HepG2 (cell line): ENCODE results near the gene TUBGCP5. TPM values are rescaled to one million over a fixed set of nuclear protein-coding genes. Genes with fewer than 3 reads are reported as not detected.

Experiments
- ATF5 ChIP-seq: sonication (generic); formaldehyde crosslinking; IDR thresholded peaks from 2 replicates; pipeline ENCODE4 v1.4.0; 2020; ENCODE audit warnings: mild to moderate bottlenecking, low read depth, missing genetic modification reagents
- FOXM1 ChIP-seq: sonication (generic); formaldehyde crosslinking; IDR thresholded peaks from 2 replicates; pipeline ENCODE4 v1.5.0; 2020; ENCODE audit warnings: missing genetic modification reagents
- KAT8 ChIP-seq: IDR thresholded peaks from 2 replicates; pipeline ENCODE4 v1.6.1; 2016; ENCODE audit warnings: missing genetic modification reagents, missing compliant biosample characterization
- KDM4B ChIP-seq: sonication (generic); formaldehyde crosslinking; IDR thresholded peaks from 2 replicates; pipeline ENCODE4 v1.4.0; 2020; ENCODE audit warnings: missing genetic modification reagents
- MTA3 ChIP-seq: sonication (generic); formaldehyde crosslinking; IDR thresholded peaks from 2 replicates; pipeline ENCODE4 v1.4.0; 2020; ENCODE audit warnings: missing genetic modification reagents
- PITX1 ChIP-seq: sonication (generic); formaldehyde crosslinking; IDR thresholded peaks from 2 replicates; pipeline ENCODE4 v1.5.1; 2020; ENCODE audit warnings: mild to moderate bottlenecking, missing genetic modification reagents
- SMAD9 ChIP-seq: sonication (generic); formaldehyde crosslinking; IDR thresholded peaks from 2 replicates; pipeline ENCODE4 v1.5.1; 2020; ENCODE audit warnings: mild to moderate bottlenecking, missing genetic modification reagents
- SRSF9 ChIP-seq: fragments of 200-400 bp; formaldehyde crosslinking; IDR thresholded peaks from 2 replicates; pipeline ENCODE4 v1.6.1; 2018; ENCODE audit warnings: borderline replicate concordance, mild to moderate bottlenecking, low read depth, low read length; ENCODE audit not compliant: insufficient read depth, poor library complexity, severe bottlenecking
- TMF1 ChIP-seq: sonication (generic); formaldehyde crosslinking; IDR thresholded peaks from 2 replicates; pipeline ENCODE4 v1.8.1; 2022; ENCODE audit warnings: low read depth, missing genetic modification reagents
- XRCC5 ChIP-seq: fragments of 200-400 bp; formaldehyde crosslinking; optimal IDR thresholded peaks from 2 replicates; pipeline ENCODE3; 2017; ENCODE audit warnings: mild to moderate bottlenecking, low read length
- ZBTB20 ChIP-seq: sonication (generic); formaldehyde crosslinking; IDR thresholded peaks from 2 replicates; pipeline ENCODE4 v1.8.1; 2023; ENCODE audit warnings: missing genetic modification reagents, low read depth, mild to moderate bottlenecking, borderline replicate concordance
- ZNF451 ChIP-seq: sonication (generic); formaldehyde crosslinking; IDR thresholded peaks from 2 replicates; pipeline ENCODE4 v1.5.0; 2020; ENCODE audit warnings: mild to moderate bottlenecking, missing genetic modification reagents
- ZNF460 ChIP-seq: sonication (generic); formaldehyde crosslinking; IDR thresholded peaks from 2 replicates; pipeline ENCODE4 v1.5.1; 2020; ENCODE audit warnings: missing genetic modification reagents, mild to moderate bottlenecking, borderline replicate concordance
- ZNF543 ChIP-seq: sonication (generic); formaldehyde crosslinking; IDR thresholded peaks from 2 replicates; pipeline ENCODE4 v1.4.0; 2020; ENCODE audit warnings: mild to moderate bottlenecking, missing genetic modification reagents
- ZNF549 ChIP-seq: sonication (generic); formaldehyde crosslinking; IDR thresholded peaks from 2 replicates; pipeline ENCODE4 v1.5.0; 2020; ENCODE audit warnings: missing genetic modification reagents
- ZNF788 ChIP-seq: sonication (generic); formaldehyde crosslinking; IDR thresholded peaks from 2 replicates; pipeline ENCODE4 v1.5.0; 2020; ENCODE audit warnings: mild to moderate bottlenecking, missing genetic modification reagents, borderline replicate concordance
- polyA plus RNA-seq, 8 experiments: library from polyadenylated mRNA; depleted of rRNA in 3 of 8; stranded (reverse) in 7 of 8; unstranded in 1 of 8; fragments of >200 nt; fragmentation: Illumina TruSeq in 4 of 8; extraction: Trizol in 4 of 8; gene quantifications; 2 replicates each; pipeline versions ENCODE4 v1.2.1 to v1.2.3, GENCODE V29; 2011 to 2016; ENCODE audit warnings: low read depth in 4 of 8, missing spikeins in 1 of 8, mixed read lengths in 1 of 8; ENCODE audit not compliant: insufficient read depth in 1 of 8
- total RNA-seq, 5 experiments: library from RNA; depleted of rRNA; stranded (reverse); fragments of >200 nt; fragmentation: Illumina TruSeq; extraction: Trizol; gene quantifications; 2 replicates each; pipeline ENCODE4 v1.2.3, GENCODE V29; 2016; ENCODE audit warnings: low read depth in 1 of 5
- TF ChIP-seq, protein P1 (sequence below): sonication (generic); formaldehyde crosslinking; IDR thresholded peaks from one replicate; pipeline ENCODE4 v1.5.1; 2020; ENCODE audit warnings: mild to moderate bottlenecking, missing genetic modification reagents; ENCODE audit errors: not compliant biosample characterization
- TF ChIP-seq, protein P2 (sequence below): IDR thresholded peaks from 2 replicates; pipeline ENCODE4 v1.6.1; 2018; ENCODE audit warnings: missing genetic modification reagents

TUBGCP5 gene
- total and polyA plus RNA-seq, 2 of the 13 experiments (the other 11 are each of a cell fraction or from before 2014, with no cell fraction given), result 7.2 to 25.0 TPM

DNA sequence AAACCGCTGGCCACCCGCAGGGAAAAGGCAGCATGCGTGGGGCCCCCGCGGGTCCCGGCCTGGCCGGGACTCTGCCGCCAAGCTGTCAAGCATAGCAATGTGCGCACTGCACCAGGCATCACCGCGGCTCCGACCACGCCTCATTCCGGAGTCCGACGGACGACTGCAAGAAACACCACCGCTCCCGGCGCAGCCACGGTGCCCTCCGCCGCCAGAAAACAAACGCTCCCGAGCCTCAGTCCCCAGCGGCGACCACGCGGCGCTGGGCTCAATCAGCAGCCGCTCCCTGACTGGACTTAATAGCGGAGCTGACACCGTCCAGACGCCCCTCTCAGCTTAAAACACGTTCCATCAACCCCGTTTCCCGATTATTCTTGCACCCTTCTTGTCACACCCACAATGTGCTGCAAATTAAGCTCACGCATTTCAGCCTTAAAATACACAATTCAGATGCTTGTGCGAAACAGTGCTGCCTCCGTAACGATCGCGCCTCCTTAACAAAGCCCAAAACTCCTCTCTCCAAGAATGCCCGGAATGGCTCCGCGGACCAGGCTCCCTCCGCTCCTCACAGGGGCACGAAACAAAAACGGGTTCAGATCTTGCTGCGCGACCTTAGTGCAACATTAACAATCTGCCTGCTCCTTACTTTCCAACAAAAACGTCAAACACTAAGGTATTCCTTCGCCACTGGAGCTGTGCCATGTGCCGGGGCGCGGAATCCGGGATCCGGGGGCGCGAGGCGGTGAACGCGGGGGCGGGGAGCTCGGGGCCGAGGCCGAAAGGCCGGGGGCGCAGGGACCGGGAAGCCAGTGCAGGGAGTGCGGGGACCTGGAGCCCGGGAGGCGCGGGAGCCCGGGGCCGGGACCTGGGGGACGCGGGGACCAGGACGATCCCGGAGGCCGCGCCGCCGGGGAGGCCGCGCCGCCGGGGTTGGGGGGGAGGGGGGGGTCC is 59.9 kb downstream of the TUBGCP5 start (continued):
- TF ChIP-seq, protein P1, sequence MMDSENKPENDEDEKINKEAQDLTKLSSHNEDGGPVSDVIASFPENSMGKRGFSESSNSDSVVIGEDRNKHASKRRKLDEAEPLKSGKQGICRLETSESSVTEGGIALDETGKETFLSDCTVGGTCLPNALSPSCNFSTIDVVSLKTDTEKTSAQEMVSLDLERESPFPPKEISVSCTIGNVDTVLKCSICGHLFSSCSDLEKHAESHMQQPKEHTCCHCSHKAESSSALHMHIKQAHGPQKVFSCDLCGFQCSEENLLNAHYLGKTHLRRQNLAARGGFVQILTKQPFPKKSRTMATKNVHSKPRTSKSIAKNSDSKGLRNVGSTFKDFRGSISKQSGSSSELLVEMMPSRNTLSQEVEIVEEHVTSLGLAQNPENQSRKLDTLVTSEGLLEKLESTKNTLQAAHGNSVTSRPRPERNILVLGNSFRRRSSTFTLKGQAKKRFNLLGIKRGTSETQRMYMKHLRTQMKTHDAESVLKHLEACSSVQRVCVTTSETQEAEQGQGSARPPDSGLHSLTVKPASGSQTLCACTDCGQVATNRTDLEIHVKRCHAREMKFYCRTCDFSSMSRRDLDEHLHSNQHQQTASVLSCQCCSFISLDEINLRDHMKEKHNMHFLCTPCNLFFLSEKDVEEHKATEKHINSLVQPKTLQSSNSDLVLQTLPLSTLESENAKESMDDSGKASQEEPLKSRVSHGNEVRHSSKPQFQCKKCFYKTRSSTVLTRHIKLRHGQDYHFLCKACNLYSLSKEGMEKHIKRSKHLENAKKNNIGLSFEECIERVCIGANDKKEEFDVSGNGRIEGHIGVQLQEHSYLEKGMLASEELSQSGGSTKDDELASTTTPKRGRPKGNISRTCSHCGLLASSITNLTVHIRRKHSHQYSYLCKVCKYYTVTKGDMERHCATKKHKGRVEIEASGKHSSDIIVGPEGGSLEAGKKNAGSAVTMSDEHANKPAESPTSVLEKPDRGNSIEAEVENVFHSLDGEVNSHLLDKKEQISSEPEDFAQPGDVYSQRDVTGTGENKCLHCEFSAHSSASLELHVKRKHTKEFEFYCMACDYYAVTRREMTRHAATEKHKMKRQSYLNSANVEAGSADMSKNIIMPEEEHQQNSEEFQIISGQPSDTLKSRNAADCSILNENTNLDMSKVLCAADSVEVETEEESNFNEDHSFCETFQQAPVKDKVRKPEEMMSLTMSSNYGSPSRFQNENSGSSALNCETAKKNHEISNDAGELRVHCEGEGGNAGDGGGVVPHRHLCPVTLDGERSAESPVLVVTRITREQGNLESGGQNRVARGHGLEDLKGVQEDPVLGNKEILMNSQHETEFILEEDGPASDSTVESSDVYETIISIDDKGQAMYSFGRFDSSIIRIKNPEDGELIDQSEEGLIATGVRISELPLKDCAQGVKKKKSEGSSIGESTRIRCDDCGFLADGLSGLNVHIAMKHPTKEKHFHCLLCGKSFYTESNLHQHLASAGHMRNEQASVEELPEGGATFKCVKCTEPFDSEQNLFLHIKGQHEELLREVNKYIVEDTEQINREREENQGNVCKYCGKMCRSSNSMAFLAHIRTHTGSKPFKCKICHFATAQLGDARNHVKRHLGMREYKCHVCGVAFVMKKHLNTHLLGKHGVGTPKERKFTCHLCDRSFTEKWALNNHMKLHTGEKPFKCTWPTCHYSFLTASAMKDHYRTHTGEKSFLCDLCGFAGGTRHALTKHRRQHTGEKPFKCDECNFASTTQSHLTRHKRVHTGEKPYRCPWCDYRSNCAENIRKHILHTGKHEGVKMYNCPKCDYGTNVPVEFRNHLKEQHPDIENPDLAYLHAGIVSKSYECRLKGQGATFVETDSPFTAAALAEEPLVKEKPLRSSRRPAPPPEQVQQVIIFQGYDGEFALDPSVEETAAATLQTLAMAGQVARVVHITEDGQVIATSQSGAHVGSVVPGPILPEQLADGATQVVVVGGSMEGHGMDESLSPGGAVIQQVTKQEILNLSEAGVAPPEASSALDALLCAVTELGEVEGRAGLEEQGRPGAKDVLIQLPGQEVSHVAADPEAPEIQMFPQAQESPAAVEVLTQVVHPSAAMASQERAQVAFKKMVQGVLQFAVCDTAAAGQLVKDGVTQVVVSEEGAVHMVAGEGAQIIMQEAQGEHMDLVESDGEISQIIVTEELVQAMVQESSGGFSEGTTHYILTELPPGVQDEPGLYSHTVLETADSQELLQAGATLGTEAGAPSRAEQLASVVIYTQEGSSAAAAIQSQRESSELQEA (CRISPR knock-in tag), result no peak
- TF ChIP-seq ZNF788 (no peak), TMF1 (CRISPR knock-in tag) (no peak), FOXM1 (CRISPR knock-in tag) (no peak), ZNF460 (CRISPR knock-in tag) (no peak), XRCC5 (no peak), ZNF543 (CRISPR knock-in tag) (no peak), KDM4B (CRISPR knock-in tag) (no peak), SMAD9 (CRISPR knock-in tag) (no peak), ZBTB20 (CRISPR knock-in tag) (no peak), ZNF451 (CRISPR knock-in tag) (no peak), MTA3 (CRISPR knock-in tag) (no peak), KAT8 (CRISPR knock-in tag) (0 out of 2 replicates have a peak, but pooled peaks have one; percentile 23), ZNF549 (CRISPR knock-in tag) (no peak), PITX1 (peak; percentile 17; the same call in 1 of the 2 replicates), SRSF9 (no peak), ATF5 (CRISPR knock-in tag) (no peak)
- TF ChIP-seq, protein P2, sequence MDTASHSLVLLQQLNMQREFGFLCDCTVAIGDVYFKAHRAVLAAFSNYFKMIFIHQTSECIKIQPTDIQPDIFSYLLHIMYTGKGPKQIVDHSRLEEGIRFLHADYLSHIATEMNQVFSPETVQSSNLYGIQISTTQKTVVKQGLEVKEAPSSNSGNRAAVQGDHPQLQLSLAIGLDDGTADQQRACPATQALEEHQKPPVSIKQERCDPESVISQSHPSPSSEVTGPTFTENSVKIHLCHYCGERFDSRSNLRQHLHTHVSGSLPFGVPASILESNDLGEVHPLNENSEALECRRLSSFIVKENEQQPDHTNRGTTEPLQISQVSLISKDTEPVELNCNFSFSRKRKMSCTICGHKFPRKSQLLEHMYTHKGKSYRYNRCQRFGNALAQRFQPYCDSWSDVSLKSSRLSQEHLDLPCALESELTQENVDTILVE (CRISPR knock-in tag), result no peak
